Measurements from ENCODE around the gene LCA5L.

GRCh38 chr21:39429445-39429844 is 16.1 kb downstream of the LCA5L start:
- TF ChIP-seq CTCF (IDR thresholded peaks at IDR 0.05), result no peak
- no peak for TF ChIP-seq POLR2A (IDR thresholded peaks at IDR 0.05)
- no peak for TF ChIP-seq POLR2AphosphoS5 (IDR thresholded peaks at IDR 0.05)
